HG03175 (cell line): ENCODE data around the gene DGKB.

Experiments
- ATAC-seq: cut with Tn5 transposase; IDR thresholded peaks from one replicate; pipeline ENCODE4 v1.9.1; 2021; ENCODE audit warnings: mild to moderate bottlenecking, moderate library complexity; ENCODE audit not compliant: unreplicated experiment

The DGKB gene

DNA sequence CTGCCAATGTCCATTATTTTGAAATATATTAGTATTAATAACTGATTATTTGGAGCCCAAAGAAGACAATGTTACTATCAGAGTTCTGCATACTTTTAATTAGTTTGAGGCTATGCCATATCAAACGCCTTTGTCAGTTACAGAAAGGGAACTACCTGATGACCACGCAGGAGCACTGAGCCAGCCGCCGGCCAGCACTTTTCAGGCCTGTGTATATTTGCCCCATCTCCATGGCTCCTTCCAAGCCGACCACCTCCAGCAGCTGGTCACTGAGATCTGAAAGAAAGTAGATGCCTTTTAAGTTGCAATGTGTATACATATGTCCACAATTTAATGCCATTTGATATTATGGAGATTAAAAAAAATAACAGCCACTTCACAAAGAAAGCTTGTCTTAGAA lies 724.7 kb downstream of the DGKB start:
- ATAC-seq = no peak

DNA sequence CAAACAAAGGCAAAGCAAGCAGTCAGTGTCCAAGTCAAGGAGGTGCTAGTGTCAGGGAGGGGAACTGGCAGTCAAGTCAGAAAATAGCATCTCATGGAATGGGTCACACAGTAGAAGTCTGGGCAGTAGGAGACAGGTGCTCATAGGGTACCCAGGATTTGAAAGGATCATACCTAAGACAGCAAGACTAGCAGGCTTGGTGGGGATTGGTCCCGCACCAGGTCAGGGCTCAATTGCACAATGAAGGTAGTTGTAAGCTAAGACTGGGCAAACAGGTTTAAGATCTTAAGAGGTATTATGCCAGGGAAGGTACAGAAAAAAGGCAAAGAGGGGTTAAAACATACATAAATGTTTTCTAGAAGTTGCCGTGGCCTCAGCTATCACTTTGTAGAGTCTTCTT lies 731.7 kb downstream of the DGKB start:
- no peak for ATAC-seq

DNA sequence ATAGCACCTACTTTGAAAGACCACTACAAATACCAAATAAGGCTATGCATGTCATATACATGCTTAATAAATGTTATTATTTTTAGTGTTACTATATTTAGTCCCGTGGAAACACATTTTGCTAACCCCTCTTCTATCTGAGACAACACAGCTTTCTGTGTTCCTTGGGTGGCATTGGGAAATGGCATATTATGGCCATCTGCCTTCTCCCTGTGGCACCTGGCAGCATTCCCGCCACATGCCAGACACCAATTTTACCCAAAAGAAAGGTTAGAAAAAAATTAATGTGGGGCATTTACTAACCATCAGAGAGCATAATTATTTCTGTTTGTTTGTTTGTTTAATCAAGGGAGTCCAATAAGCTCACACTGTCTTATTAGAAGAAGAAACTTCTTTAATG lies 744.4 kb downstream of the DGKB start:
- no peak for ATAC-seq

DNA sequence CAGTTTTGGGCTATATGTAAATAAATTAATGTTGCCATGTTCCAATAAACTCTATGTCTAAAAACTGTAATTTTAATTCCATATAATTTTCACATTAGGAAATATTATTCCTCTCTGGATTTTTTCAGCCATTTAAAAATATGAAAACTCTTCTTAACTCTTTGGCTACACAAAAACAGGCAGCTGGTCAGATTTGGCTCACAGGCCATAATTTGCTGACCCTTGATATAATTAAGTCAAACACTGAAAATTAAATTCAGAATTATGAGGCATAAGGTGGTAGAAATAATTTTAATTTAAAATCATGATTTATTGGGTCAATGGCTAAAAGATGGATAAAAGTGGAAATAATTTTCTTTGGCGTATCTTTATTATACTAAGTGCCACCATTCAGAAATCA lies 746.1 kb downstream of the DGKB start:
- no peak for ATAC-seq

DNA sequence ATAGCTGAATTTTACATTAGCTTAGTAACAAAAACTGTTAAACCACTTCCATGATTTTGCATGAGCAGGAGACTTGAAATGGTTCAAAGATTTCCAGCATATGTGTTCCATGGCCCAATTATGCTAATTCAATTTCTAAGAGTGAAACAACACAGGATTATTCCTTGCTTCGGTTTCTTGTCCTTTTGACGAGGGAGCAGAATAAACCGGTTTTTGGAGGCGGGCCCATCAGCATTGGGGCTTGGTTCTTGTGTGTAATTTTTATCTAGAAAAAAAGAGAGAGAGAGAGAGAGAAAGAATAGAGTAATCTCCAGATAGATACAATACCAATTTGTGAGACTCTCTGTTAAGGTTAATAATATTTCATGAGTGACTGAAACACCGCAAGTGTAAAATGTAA lies 753.6 kb downstream of the DGKB start:
- ATAC-seq = no peak

DNA sequence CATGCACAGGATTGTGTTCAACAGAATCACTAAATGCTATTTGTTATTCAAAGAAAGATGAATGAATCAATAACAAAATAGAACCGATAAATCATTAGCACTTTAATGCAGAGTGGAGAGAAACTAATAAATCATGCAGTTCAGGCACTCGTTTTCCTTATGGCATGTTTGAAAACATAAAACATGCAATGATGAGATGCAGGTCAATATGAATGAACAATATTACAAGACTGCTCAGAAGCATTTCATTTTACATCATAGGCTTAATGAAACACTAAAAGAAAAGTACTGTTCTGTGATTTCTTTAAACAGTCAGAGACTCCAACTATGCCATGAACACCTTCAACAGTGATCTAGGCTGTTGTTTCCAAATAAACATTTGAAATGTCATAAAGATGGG lies 755.0 kb downstream of the DGKB start:
- ATAC-seq = no peak

DNA sequence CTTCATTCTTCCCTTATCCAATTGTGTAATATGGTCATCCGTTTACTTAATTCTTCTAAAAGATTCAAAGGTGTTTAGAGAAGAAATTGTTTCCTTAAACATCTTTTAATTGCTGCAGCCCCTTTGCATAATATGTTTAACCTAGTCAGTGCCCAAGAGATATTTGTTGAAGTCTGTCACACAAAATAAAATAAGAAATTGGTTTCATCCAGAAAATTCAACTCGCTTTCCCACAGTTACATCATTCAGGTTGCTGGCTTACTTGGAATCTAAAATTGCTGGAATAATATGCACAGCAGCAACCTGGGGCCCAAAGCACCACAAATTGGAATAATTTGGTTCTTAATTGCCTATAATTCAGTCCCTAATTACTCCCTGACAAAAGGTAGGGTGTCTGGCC lies 758.0 kb downstream of the DGKB start:
- ATAC-seq = no peak

DNA sequence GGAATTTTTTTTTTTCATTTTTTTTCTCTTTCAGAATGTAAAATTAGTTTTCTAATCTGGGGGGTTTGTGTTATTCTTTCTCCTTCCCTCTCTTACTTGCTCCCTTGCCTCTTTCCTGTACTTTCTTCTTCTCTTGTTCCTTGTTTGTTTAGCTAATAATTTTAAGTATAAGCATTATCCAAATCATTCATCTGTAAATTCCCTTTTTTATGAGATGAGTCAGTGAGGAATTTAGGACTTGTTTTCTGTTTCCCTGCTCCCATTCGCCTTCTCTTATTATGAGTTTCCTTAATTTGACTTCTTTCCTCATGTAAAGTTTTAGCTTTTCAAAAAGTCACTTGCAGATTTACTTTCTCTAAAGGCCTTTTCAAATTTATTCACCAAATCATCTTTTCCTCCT lies 758.4 kb downstream of the DGKB start:
- ATAC-seq = no peak

DNA sequence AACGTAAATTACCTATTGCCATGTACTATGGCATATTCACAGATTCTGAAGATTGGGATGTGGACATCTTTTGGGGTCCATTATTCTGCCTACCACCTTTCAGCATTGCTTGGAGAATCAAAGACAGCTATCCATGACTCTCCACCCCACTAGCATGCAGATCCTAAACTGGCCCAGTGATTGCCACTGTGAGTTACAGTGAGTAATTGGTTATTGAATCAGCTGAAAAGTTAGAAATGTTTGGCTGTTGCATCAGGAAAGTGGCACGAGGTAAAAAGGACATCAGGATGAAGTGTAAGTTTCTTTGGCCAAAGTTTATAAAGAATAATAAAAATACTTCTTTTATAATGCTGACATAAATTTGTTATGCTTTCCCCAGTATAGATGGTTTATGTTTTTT lies 764.9 kb downstream of the DGKB start:
- no peak for ATAC-seq

DNA sequence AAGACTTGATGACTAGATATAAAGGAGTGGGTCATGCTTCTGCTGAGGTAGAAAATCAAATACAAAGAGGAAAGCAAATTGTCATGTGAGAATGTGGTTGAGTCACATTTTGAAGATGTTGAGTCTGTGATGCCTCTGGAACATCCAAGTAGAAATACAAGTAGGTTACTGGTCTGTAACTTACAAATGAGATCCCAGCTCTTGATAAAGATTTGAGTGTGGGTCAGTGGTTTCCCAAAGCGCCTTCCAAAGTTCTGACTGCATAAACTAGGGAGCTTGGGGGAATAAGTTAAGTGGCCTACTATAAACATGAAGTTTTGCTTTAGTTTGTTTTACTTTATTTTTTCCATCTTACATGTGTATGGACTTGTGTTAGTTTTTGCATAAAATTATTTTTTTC lies 768.8 kb downstream of the DGKB start:
- ATAC-seq = no peak

DNA sequence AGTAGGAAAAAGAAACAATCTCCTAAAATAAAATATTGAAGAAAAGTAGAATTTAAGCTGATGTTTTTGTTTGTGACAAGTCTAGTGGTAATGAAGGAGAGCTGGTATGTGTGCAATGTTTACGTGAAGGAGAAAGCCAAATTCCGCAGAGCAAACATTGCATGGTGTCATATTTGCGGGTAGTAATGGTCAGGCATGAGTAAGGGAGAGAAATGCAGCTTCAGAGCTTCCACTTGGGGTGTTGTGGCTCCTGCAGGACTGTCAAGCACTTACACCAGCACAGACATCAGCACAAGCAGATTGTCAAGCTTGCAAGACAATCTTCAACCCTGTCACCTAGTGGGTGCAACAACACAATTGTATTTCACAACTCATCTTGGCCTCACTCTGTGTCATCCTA lies 776.6 kb downstream of the DGKB start:
- no peak for ATAC-seq

DNA sequence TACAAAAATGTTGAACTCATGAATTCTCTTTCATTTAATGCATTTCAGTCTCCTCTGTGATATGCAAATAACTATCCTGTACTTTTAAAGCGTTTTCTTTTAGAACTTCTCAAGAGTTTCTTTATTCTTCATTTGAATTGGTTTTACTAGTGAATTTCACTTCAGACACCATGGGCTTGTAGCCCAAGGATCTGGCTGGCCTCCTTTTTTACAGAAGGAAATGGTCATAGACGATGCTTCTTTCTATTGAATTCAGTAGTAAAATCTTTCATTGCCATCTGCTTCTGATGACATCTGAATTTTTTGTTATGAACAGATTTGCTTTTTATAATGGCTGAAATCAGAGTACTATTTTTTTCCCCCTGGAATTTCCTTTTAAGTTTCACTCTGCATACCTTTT lies 777.8 kb downstream of the DGKB start:
- no peak for ATAC-seq

DNA sequence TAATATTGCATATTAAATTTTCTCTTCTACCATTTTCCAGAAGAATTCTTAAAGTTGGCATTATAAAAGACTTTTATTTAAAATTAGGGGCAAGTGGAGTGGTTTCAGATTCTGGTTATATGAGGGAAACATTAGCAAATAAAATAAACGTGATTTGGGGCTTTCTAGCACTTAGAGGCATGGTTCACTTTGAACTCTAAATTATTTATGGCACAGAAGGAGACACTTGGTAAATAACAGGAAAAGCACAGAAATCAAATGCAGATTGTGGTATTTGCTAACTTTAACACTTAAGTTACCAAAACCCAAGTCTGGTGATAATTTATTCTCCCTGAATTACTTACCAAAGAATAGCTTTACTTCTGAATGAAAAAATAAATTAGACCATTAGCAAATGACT lies 778.6 kb downstream of the DGKB start:
- ATAC-seq = no peak

DNA sequence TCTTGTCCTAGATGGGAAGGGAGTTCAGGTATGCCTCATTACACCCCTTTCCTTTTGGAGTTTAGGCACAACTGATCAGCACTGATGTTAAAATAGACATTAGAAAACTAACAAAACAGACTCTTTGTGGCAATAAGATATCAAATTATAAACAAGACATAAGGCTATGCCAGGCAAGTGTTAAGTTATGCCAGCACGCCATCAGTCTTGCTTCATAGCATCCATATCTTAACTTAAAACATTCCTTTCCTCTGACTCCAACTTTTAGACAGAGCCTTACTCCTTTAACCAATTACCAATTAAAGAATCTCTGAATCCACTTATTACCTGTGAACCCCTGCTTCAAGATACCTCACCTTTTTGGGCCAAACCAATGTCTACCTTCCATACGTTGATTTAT lies 786.9 kb downstream of the DGKB start:
- ATAC-seq = no peak

DNA sequence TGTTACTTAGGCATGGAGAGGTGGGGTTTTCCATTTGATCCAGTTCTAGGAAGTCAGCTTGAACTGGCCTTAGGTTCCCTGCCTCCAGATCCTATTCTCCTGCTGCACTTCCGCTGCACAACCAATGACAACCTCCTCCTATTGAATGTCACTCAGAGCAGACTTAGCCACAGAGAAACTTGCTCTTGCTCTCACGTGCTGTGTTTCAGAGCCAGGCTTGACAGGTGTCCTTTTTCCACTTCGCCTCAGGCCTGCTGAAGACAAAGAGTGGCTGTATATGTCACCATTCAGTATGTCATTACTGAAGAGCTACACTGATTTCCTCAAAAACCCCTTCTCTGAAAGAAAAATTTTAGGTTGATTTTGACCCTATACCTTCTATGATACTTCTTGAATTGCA lies 797.7 kb downstream of the DGKB start:
- ATAC-seq = no peak

DNA sequence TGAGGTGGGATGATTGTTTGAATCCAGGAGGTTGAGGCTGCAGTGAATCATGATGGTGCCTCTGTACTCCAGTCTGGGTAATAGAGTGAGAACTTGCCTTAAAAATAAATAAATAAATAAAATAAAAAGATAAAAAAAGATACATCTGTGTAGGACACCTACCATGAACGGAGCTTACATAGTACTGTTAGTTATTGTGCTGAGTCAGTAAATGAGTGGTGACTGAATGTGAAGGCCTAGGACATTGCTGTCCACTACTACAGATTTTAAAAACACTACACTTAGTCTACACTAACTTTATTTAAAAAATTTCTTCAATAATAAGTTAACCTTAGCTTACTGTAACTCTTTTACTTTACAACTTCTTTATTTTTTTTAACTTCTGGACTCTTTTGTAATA lies 806.4 kb downstream of the DGKB start:
- no peak for ATAC-seq

DNA sequence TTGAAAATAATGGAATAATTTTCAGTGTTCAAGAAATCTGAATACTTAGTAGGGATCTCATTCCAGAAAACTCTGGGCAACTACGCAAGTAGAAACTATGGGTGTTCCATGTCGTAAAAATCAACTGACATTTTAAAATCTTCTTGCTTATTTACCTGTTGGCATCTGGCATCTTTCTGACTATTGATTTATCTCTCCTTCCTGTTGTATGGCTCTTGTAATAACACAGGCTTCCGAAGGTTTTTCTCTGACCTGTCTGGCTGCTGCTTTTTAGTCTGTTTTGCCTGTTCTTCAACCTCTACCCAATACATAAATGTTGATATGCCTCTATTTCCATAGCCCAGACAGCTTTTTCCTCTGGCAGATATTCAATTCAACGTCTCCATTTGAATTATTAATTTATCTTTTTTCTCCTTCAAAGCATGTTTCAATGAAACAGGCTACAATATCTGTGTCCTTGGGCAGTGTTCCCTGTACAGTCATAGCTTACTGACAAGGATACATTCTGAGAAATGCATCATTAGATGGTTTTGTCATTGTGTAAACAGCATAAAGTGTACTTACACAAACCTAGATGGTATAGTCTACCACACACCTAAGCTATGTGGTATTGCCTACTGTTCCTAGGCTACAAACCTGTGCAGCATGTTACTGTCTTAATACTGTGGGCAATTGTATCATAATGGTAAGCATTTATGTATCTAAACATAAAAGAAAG lies 807.2 kb downstream of the DGKB start:
- ATAC-seq = no peak
